HEK293 (cell line): Measurements from ENCODE around the gene NABP2.

ENCODE experiments used
- TCF7L2 ChIP-seq: IDR thresholded peaks from 2 replicates; pipeline ENCODE4 v1.6.1; 2011; ENCODE audit warnings: low read depth, mild to moderate bottlenecking, inconsistent platforms, low read length, moderate library complexity, borderline replicate concordance
- TF ChIP-seq, protein P1 (sequence below): fragments of 450-650 bp; formaldehyde crosslinking; IDR thresholded peaks from 2 replicates; pipeline ENCODE4 v1.5.1; 2016; ENCODE audit warnings: missing biosample characterization, missing genetic modification characterization
- TF ChIP-seq, protein P2 (sequence below): fragments of 450-650 bp; formaldehyde crosslinking; IDR thresholded peaks from 2 replicates; pipeline ENCODE4 v1.5.1; 2017; ENCODE audit warnings: missing biosample characterization, missing genetic modification characterization

DNA sequence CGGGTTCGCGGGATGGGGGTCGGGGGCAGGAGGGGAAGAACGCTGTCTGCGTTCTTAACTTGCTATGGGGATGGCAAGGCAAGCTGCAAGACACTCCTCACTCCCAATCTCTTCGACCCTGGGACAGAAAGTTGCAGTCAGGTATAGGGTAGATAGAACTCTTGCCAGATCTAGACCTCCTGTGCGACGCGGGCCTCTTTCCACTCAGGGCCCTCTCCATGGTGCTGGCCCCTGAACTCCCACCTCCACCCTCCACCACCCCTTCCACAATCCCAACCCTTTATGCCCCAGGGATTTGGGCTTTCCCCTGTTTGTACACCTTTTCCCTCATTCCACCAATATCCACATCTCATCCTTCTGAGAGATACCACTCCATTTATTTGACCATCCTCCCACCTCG, 812 bp downstream of the NABP2 start:
- TF ChIP-seq, protein P1, sequence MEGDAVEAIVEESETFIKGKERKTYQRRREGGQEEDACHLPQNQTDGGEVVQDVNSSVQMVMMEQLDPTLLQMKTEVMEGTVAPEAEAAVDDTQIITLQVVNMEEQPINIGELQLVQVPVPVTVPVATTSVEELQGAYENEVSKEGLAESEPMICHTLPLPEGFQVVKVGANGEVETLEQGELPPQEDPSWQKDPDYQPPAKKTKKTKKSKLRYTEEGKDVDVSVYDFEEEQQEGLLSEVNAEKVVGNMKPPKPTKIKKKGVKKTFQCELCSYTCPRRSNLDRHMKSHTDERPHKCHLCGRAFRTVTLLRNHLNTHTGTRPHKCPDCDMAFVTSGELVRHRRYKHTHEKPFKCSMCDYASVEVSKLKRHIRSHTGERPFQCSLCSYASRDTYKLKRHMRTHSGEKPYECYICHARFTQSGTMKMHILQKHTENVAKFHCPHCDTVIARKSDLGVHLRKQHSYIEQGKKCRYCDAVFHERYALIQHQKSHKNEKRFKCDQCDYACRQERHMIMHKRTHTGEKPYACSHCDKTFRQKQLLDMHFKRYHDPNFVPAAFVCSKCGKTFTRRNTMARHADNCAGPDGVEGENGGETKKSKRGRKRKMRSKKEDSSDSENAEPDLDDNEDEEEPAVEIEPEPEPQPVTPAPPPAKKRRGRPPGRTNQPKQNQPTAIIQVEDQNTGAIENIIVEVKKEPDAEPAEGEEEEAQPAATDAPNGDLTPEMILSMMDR (tag by site-specific recombination) = no peak
- no peak for TF ChIP-seq TCF7L2
- TF ChIP-seq, protein P2, sequence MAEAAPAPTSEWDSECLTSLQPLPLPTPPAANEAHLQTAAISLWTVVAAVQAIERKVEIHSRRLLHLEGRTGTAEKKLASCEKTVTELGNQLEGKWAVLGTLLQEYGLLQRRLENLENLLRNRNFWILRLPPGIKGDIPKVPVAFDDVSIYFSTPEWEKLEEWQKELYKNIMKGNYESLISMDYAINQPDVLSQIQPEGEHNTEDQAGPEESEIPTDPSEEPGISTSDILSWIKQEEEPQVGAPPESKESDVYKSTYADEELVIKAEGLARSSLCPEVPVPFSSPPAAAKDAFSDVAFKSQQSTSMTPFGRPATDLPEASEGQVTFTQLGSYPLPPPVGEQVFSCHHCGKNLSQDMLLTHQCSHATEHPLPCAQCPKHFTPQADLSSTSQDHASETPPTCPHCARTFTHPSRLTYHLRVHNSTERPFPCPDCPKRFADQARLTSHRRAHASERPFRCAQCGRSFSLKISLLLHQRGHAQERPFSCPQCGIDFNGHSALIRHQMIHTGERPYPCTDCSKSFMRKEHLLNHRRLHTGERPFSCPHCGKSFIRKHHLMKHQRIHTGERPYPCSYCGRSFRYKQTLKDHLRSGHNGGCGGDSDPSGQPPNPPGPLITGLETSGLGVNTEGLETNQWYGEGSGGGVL (tag by site-specific recombination) = no peak
